Upper lobe of left lung (tissue), 6 donors: ENCODE data around the gene GSK3A. TPM values are rescaled to one million over a fixed set of nuclear protein-coding genes. Genes with fewer than 3 reads are reported as not detected.
A peak's percentile ranks its signal among the peaks of the same experiment; 100 is the strongest.

Source experiments
- ATAC-seq, 2 donors: fragments of 200-7000 bp; cut with Tn5 transposase; one replicate each; pipeline ENCODE4 v1.9.1; 2022; ENCODE audit warnings: mild to moderate bottlenecking in 2 of 2, moderate library complexity in 2 of 2; ENCODE audit not compliant: low FRiP score in 2 of 2
- DNase-seq, 2 donors: peaks; one replicate each; pipeline ENCODE4 v3.0.0-alpha.2; 2019 to 2020
- H3K27ac ChIP-seq, 4 donors: fragments of 200-600 bp; sonication (generic); one replicate each; pipeline ENCODE4 v1.5.1; 2016 to 2019
- H3K27me3 ChIP-seq, 4 donors: fragments of 200-600 bp; sonication (generic); one replicate each; pipeline ENCODE4 v1.5.1; 2017 to 2019
- H3K36me3 ChIP-seq, 4 donors: fragments of 200-600 bp; sonication (generic); one replicate each; pipeline ENCODE4 v1.5.1; 2016 to 2019
- H3K4me1 ChIP-seq, 4 donors: fragments of 200-600 bp; sonication (generic); one replicate each; pipeline ENCODE4 v1.5.1; 2018 to 2019
- H3K4me3 ChIP-seq, 4 donors: fragments of 200-600 bp; sonication (generic); one replicate each; pipeline ENCODE4 v1.5.1; 2017 to 2019; ENCODE audit warnings: mild to moderate bottlenecking in 2 of 4, moderate library complexity in 1 of 4
- H3K9me3 ChIP-seq, 4 donors: fragments of 200-600 bp; sonication (generic); one replicate each; pipeline ENCODE4 v1.5.1; 2018 to 2019
- CTCF ChIP-seq, 6 experiments: fragments of 450-650 bp in 4 of 6; fragments of 200-600 bp in 2 of 6; sonication (generic) in 2 of 6; IDR thresholded peaks; one replicate each; pipeline ENCODE4 v1.5.1; 2016 to 2019; ENCODE audit warnings: antibody characterized with exemption in 6 of 6
- EP300 ChIP-seq, 4 donors: sonication (generic); formaldehyde crosslinking; IDR thresholded peaks; one replicate each; pipeline ENCODE4 v1.5.1; 2017; ENCODE audit warnings: antibody characterized with exemption in 4 of 4, control low read depth in 2 of 4
- POLR2A ChIP-seq, 4 donors: fragments of 450-650 bp; IDR thresholded peaks; one replicate each; pipeline ENCODE4 v1.5.1; 2016 to 2017; ENCODE audit warnings: antibody characterized with exemption in 4 of 4, mild to moderate bottlenecking in 2 of 4
- POLR2AphosphoS5 ChIP-seq, 2 donors: sonication (generic); formaldehyde crosslinking; IDR thresholded peaks; one replicate each; pipeline ENCODE4 v1.5.1; 2017; ENCODE audit warnings: antibody characterized with exemption in 2 of 2
- WGBS, 2 donors: methylation state at CpG; one replicate each; pipeline ENCODE4 v1.1.5; 2017 to 2018; 5-methylcytosine and 5-hydroxymethylcytosine counted together
- total RNA-seq, 6 donors: library from RNA; depleted of rRNA in 4 of 6; stranded (reverse); fragments of >200 nt in 4 of 6; gene quantifications; one replicate each; pipeline versions ENCODE4 v1.1.0 to v1.2.1, GENCODE V29; 2016 to 2021
- donor health status: DM: no; HTN: no; CAD: no; lungs with moderate emphysema.
- donor health status: DM: no; HTN: yes; CAD: no; lungs with severe emphysema.

GSK3A gene
- total RNA-seq, 6 donors from 2014 or later: 33.2 to 46.9 (median 39.1) TPM

- no peak overlapping the region for H3K4me3 ChIP-seq
- peaks cover 34 to 68% (median 58%) of the 10 kb centered on the region in 4 donors for H3K4me1 ChIP-seq
- DNase-seq (no peak), ATAC-seq (no peak)
- H3K36me3 ChIP-seq: peaks cover 0 to 27% (median 19%) of the 10 kb centered on the region in 4 donors
- no peaks in the 10 kb centered on the region for H3K9me3 ChIP-seq
- peak overlapping the region in 3 of 4 donors; percentile 34 to 66 (median 43) for H3K27ac ChIP-seq
- no peaks in the 10 kb centered on the region for H3K27me3 ChIP-seq
- TF ChIP-seq POLR2A (IDR thresholded peaks at IDR 0.05) (no peak), POLR2AphosphoS5 (IDR thresholded peaks at IDR 0.05) (no peak), EP300 (IDR thresholded peaks at IDR 0.05) (no peak), CTCF (IDR thresholded peaks at IDR 0.05) (no peak)
- WGBS, 2 donors: 72 to 88% methylated on average over 7 of the region's 7 CpGs
Observed at GRCh38 chr19:42246922-42247639, 4.7 kb upstream of the GSK3A start.

- H3K9me3 ChIP-seq: no peaks in the 10 kb centered on the region
- TF ChIP-seq EP300 (IDR thresholded peaks at IDR 0.05): no peak
- peak; percentile 27 to 35 for TF ChIP-seq POLR2AphosphoS5 (IDR thresholded peaks at IDR 0.05)
- TF ChIP-seq CTCF (IDR thresholded peaks at IDR 0.05): peak; percentile 28 to 69 (median 62)
- peak in 1 of 2 donors; percentile 74 for DNase-seq
- no peak overlapping the region for H3K4me3 ChIP-seq
- H3K27ac ChIP-seq: peak overlapping the region in 3 of 4 donors; percentile 43 to 70 (median 66)
- no peaks in the 10 kb centered on the region for H3K27me3 ChIP-seq
- peaks cover 0 to 27% (median 19%) of the 10 kb centered on the region in 4 donors for H3K36me3 ChIP-seq
- H3K4me1 ChIP-seq: peaks cover 32 to 66% (median 55%) of the 10 kb centered on the region in 4 donors
- no peak for ATAC-seq
- 13 to 19% methylated on average over 4 to 10 of the region's 10 CpGs for WGBS, 2 donors
Observed at GRCh38 chr19:42246143-42246921, 3.9 kb upstream of the GSK3A start.

GRCh38 chr19:42245231-42245630 is 2.8 kb upstream of the GSK3A start:
- 74 to 80% methylated on average over 10 of the region's 10 CpGs for WGBS, 2 donors
- TF ChIP-seq POLR2A (IDR thresholded peaks at IDR 0.05) (no peak), EP300 (IDR thresholded peaks at IDR 0.05) (no peak), CTCF (IDR thresholded peaks at IDR 0.05) (no peak), POLR2AphosphoS5 (IDR thresholded peaks at IDR 0.05) (no peak)
- Histone ChIP-seq H3K4me1 (peaks cover 32 to 66% (median 54%) of the 10 kb centered on the region in 4 donors), H3K36me3 (peaks cover 0 to 26% (median 19%) of the 10 kb centered on the region in 4 donors), H3K9me3 (no peaks in the 10 kb centered on the region), H3K4me3 (peak overlapping the region in 1 of 4 donors; percentile 98), H3K27me3 (no peaks in the 10 kb centered on the region), H3K27ac (peak overlapping the region in 3 of 4 donors; percentile 90 to 96 (median 92))
- no peak for ATAC-seq
- DNase-seq: no peak

GRCh38 chr19:42244347-42245220 is 2.2 kb upstream of the GSK3A start:
- 2% methylated on average over 37 to 45 of the region's 45 CpGs for WGBS, 2 donors
- peak in 3 of 4 donors; percentile 36 to 73 (median 47) for TF ChIP-seq POLR2A (IDR thresholded peaks at IDR 0.05)
- peak; percentile 41 to 79 (median 64) for TF ChIP-seq CTCF (IDR thresholded peaks at IDR 0.05)
- TF ChIP-seq POLR2AphosphoS5 (IDR thresholded peaks at IDR 0.05): peak; percentile 74 to 84
- peak in 1 of 4 donors; percentile 48 for TF ChIP-seq EP300 (IDR thresholded peaks at IDR 0.05)
- H3K4me1 ChIP-seq: peaks cover 29 to 66% (median 47%) of the 10 kb centered on the region in 4 donors
- ATAC-seq (peak; percentile 78 to 82), DNase-seq (peak; percentile 96 to 97)
- no peaks in the 10 kb centered on the region for H3K27me3 ChIP-seq
- peak overlapping the region; percentile 42 to 98 (median 92) for H3K4me3 ChIP-seq
- no peaks in the 10 kb centered on the region for H3K9me3 ChIP-seq
- peaks cover 0 to 23% (median 18%) of the 10 kb centered on the region in 4 donors for H3K36me3 ChIP-seq
- peak overlapping the region; percentile 85 to 96 (median 91) for H3K27ac ChIP-seq
